ENCODE measurements around the gene SYMPK.
A peak's percentile ranks its signal among the peaks of the same experiment; 100 is the strongest.

SYMPK gene

GRCh38 chr19:45781214-45782161, 81.5 kb downstream of the SYMPK start:
- DNase-seq (ENCODE audit: low read depth in 2 of 2), result no peak

- no peak for DNase-seq (ENCODE audit: low read depth in 2 of 2)
Observed at GRCh38 chr19:45780448-45781213, 82.3 kb downstream of the SYMPK start.

- no peak for DNase-seq (ENCODE audit: low read depth in 2 of 2)
Observed at GRCh38 chr19:45780146-45780447, 82.8 kb downstream of the SYMPK start.

- peak; percentile 77 to 95 for DNase-seq (ENCODE audit: low read depth in 2 of 2)
Observed at GRCh38 chr19:45779231-45780145, 83.5 kb downstream of the SYMPK start.

- no peak for DNase-seq (ENCODE audit: low read depth in 2 of 2)
Observed at GRCh38 chr19:45778010-45778661, 84.8 kb downstream of the SYMPK start.

- no peak for DNase-seq (ENCODE audit: low read depth in 2 of 2)
Observed at GRCh38 chr19:45777395-45777961, 85.5 kb downstream of the SYMPK start.

GRCh38 chr19:45774765-45775164, 88.2 kb downstream of the SYMPK start:
- no peak for DNase-seq (ENCODE audit: low read depth in 2 of 2)

- no peak for DNase-seq (ENCODE audit: low read depth in 2 of 2)
Observed at GRCh38 chr19:45773384-45773783, 89.6 kb downstream of the SYMPK start.

- no peak for DNase-seq (ENCODE audit: low read depth in 2 of 2)
Observed at GRCh38 chr19:45772912-45773311, 90.0 kb downstream of the SYMPK start.

- no peak for DNase-seq (ENCODE audit: low read depth in 2 of 2)
Observed at GRCh38 chr19:45772130-45772840, 90.7 kb downstream of the SYMPK start.

- no peak for DNase-seq (ENCODE audit: low read depth in 2 of 2)
Observed at GRCh38 chr19:45771311-45771933, 91.5 kb downstream of the SYMPK start.

GRCh38 chr19:45770192-45771101, 92.5 kb downstream of the SYMPK start:
- DNase-seq (ENCODE audit: low read depth in 2 of 2), result peak; percentile 76 to 84

- DNase-seq (ENCODE audit: low read depth in 2 of 2), result peak in 1 of 2 experiments; percentile 28
Observed at GRCh38 chr19:45769821-45770191, 93.1 kb downstream of the SYMPK start.

GRCh38 chr19:45768984-45769782, 93.8 kb downstream of the SYMPK start, which contains the start of gene SIX5:
Gene SIX5 (minus strand): TSS chr19:45769252. CDS start chr19:45768844, 408 bp downstream.
- DNase-seq (ENCODE audit: low read depth in 2 of 2), result peak; percentile 86 to 95

GRCh38 chr19:45768655-45768983, 94.3 kb downstream of the SYMPK start:
- peak in 1 of 2 experiments; percentile 28 for DNase-seq (ENCODE audit: low read depth in 2 of 2)

GRCh38 chr19:45767881-45768654, 94.9 kb downstream of the SYMPK start:
- no peak for DNase-seq (ENCODE audit: low read depth in 2 of 2)

GRCh38 chr19:45767410-45767880, 95.5 kb downstream of the SYMPK start:
- no peak for DNase-seq (ENCODE audit: low read depth in 2 of 2)
